Activated naive CD8-positive, alpha-beta T cell treated with anti-CD3 and anti-CD28 coated beads, Interleukin-2, amount 10 ng/mL, durations not matched to agents 7 days and 5 days (primary cell): ENCODE results near the gene MCRIP1. TPM values are rescaled to one million over a fixed set of nuclear protein-coding genes. Genes with fewer than 3 reads are reported as not detected.
"Not testable (repeated sequence)": the region's sequence is repeated elsewhere in the genome, so short reads cannot be mapped to it uniquely, and the experiment has no call there.

Experiments used
- ATAC-seq: fragments of 150-1000 bp; cut with Tn5 transposase; one replicate; pipeline ENCODE4 v1.10.0; 2021; ENCODE audit warnings: low read depth, moderate library complexity
- POLR2A ChIA-PET: fragments of 350-600 bp; sonication (Branson Sonifier 250); formaldehyde crosslinking; loops from one replicate; lab custom pipeline; 2021; ENCODE audit warnings: antibody characterized with exemption; lab: Charles Lee
- DNase-seq: peaks from one replicate; pipeline ENCODE4 v3.0.0; 2021
- H3K27ac Mint-ChIP-seq: one replicate; pipeline ENCODE4 v1.8.0; 2022; ENCODE audit warnings: mild to moderate bottlenecking, mixed read lengths
- H3K27me3 Mint-ChIP-seq: one replicate; pipeline ENCODE4 v1.8.0; 2022; ENCODE audit warnings: mild to moderate bottlenecking, moderate library complexity, mixed read lengths
- H3K36me3 Mint-ChIP-seq: one replicate; pipeline ENCODE4 v1.8.0; 2021; ENCODE audit warnings: mild to moderate bottlenecking, mixed read lengths
- H3K4me1 Mint-ChIP-seq: one replicate; pipeline ENCODE4 v1.8.0; 2021; ENCODE audit warnings: mixed read lengths
- H3K4me3 Mint-ChIP-seq: one replicate; pipeline ENCODE4 v1.8.0; 2022; ENCODE audit warnings: mild to moderate bottlenecking, moderate library complexity, mixed read lengths
- H3K9me3 Mint-ChIP-seq: one replicate; pipeline ENCODE4 v1.8.0; 2021; ENCODE audit warnings: mixed read lengths
- total RNA-seq, 2 experiments: library from RNA; stranded (reverse); gene quantifications; one replicate each; pipeline ENCODE4 v1.2.3, GENCODE V29; 2021

MCRIP1 gene
- total RNA-seq, 2 experiments from 2014 or later, result 56.5 to 58.3 TPM

GRCh38 chr17:81842725-81843504 is 9.8 kb upstream of the MCRIP1 start:
- peaks cover 6% of the 10 kb centered on the region for H3K36me3 Mint-ChIP-seq
- no peak for ATAC-seq
- POLR2A ChIA-PET, result interaction anchor here (0.8 kb wide), 1 partner anchor 10 kb away, joined by 3 read pairs; the partner anchor contains the start of gene MCRIP1
- H3K27ac Mint-ChIP-seq, result no peak overlapping the region
- DNase-seq, result no peak
- H3K9me3 Mint-ChIP-seq, result no peaks in the 10 kb centered on the region
- H3K27me3 Mint-ChIP-seq, result no peaks in the 10 kb centered on the region
- H3K4me1 Mint-ChIP-seq, result no peaks in the 10 kb centered on the region
- no peak overlapping the region for H3K4me3 Mint-ChIP-seq

- H3K9me3 Mint-ChIP-seq, result no peaks in the 10 kb centered on the region
- ATAC-seq, result no peak
- no peaks in the 10 kb centered on the region for H3K4me1 Mint-ChIP-seq
- no peak for DNase-seq
- H3K4me3 Mint-ChIP-seq, result no peak overlapping the region
- no peak overlapping the region for H3K27ac Mint-ChIP-seq
- peaks cover 6% of the 10 kb centered on the region for H3K36me3 Mint-ChIP-seq
- no peaks in the 10 kb centered on the region for H3K27me3 Mint-ChIP-seq
- POLR2A ChIA-PET, result interaction anchor here (1.4 kb wide), 1 partner anchor 9 kb away, joined by 5 read pairs; the partner anchor contains the start of gene MCRIP1
These were observed 9.3 kb upstream of the MCRIP1 start for GRCh38 chr17:81842378-81842724.

- POLR2A ChIA-PET, result interaction anchor here (1.4 kb wide), 1 partner anchor 9 kb away, joined by 5 read pairs; the partner anchor contains the start of gene MCRIP1
- Mint-ChIP-seq H3K4me3 (no peak overlapping the region), H3K4me1 (no peaks in the 10 kb centered on the region), H3K9me3 (no peaks in the 10 kb centered on the region), H3K27me3 (no peaks in the 10 kb centered on the region), H3K36me3 (peaks cover 6% of the 10 kb centered on the region), H3K27ac (no peak overlapping the region)
- ATAC-seq (no peak), DNase-seq (no peak)
These were observed 8.8 kb upstream of the MCRIP1 start for GRCh38 chr17:81841866-81842265.

GRCh38 chr17:81840826-81841778 is 8.0 kb upstream of the MCRIP1 start:
- no peaks in the 10 kb centered on the region for H3K9me3 Mint-ChIP-seq
- ATAC-seq, result peak; percentile 13
- no peaks in the 10 kb centered on the region for H3K27me3 Mint-ChIP-seq
- no peak overlapping the region for H3K4me3 Mint-ChIP-seq
- H3K27ac Mint-ChIP-seq, result no peak overlapping the region
- H3K36me3 Mint-ChIP-seq, result peaks cover 4% of the 10 kb centered on the region
- POLR2A ChIA-PET, result interaction anchor here (1.4 kb wide), 1 partner anchor 8 kb away, joined by 5 read pairs; the partner anchor contains the start of gene MCRIP1
- DNase-seq, result no peak
- no peaks in the 10 kb centered on the region for H3K4me1 Mint-ChIP-seq

GRCh38 chr17:81840059-81840458 is 7.0 kb upstream of the MCRIP1 start:
- H3K36me3 Mint-ChIP-seq, H3K27ac Mint-ChIP-seq, POLR2A ChIA-PET, H3K4me1 Mint-ChIP-seq, H3K27me3 Mint-ChIP-seq, H3K4me3 Mint-ChIP-seq, ATAC-seq, DNase-seq, H3K9me3 Mint-ChIP-seq: not testable (repeated sequence)

- Mint-ChIP-seq H3K9me3 (no peaks in the 10 kb centered on the region), H3K36me3 (no peaks in the 10 kb centered on the region)
These were observed 6.2 kb upstream of the MCRIP1 start for GRCh38 chr17:81839301-81839700.

GRCh38 chr17:81838753-81839255 is 5.7 kb upstream of the MCRIP1 start:
- DNase-seq, result no peak
- no peak for ATAC-seq
- Mint-ChIP-seq H3K27ac (no peak overlapping the region), H3K4me3 (no peak overlapping the region), H3K4me1 (peaks cover 3% of the 10 kb centered on the region), H3K36me3 (no peaks in the 10 kb centered on the region), H3K9me3 (no peaks in the 10 kb centered on the region), H3K27me3 (no peaks in the 10 kb centered on the region)
- POLR2A ChIA-PET, result interaction anchor here (0.6 kb wide), 1 partner anchor 31 kb away, joined by 3 read pairs; no protein-coding TSS in a partner anchor

More at GRCh38 chr17:81839301-81839700, 6.2 kb upstream of the MCRIP1 start:
- Mint-ChIP-seq H3K27me3 (no peaks in the 10 kb centered on the region), H3K4me1 (peaks cover 3% of the 10 kb centered on the region), H3K27ac (no peak overlapping the region), H3K4me3 (no peak overlapping the region)
- POLR2A ChIA-PET, result interaction anchor here (0.6 kb wide), 1 partner anchor 31 kb away, joined by 3 read pairs; no protein-coding TSS in a partner anchor
- ATAC-seq (no peak), DNase-seq (no peak)

GRCh38 chr17:81837641-81838040 is 4.5 kb upstream of the MCRIP1 start:
- Mint-ChIP-seq H3K27me3 (no peaks in the 10 kb centered on the region), H3K27ac (no peak overlapping the region), H3K36me3 (no peaks in the 10 kb centered on the region), H3K4me3 (no peak overlapping the region), H3K9me3 (no peaks in the 10 kb centered on the region), H3K4me1 (peaks cover 5% of the 10 kb centered on the region)
- ATAC-seq (no peak), DNase-seq (no peak)
- POLR2A ChIA-PET, result no interaction called here

GRCh38 chr17:81834831-81835267 is 1.8 kb upstream of the MCRIP1 start, which contains the start of gene PPP1R27:
PPP1R27 (minus strand) TSS chr17:81835050; CDS start chr17:81834953, 97 bp downstream.
- POLR2A ChIA-PET, result interaction anchor here (1.0 to 2.1 kb wide), 2 partner anchors 36 to 78 kb away, joined by 3 to 7 read pairs; partner anchors contain the start of gene ARHGDIA
- no peaks in the 10 kb centered on the region for H3K27me3 Mint-ChIP-seq
- no peak for DNase-seq
- H3K36me3 Mint-ChIP-seq, result peaks cover 2% of the 10 kb centered on the region
- peak within 1 kb of the TSS; percentile 77 for H3K4me3 Mint-ChIP-seq
- no peaks in the 10 kb centered on the region for H3K9me3 Mint-ChIP-seq
- no peak for ATAC-seq
- H3K27ac Mint-ChIP-seq, result peak within 1 kb of the TSS; percentile 81
- peaks cover 18% of the 10 kb centered on the region for H3K4me1 Mint-ChIP-seq

- Mint-ChIP-seq H3K27ac (peak overlapping the region; percentile 81), H3K27me3 (no peaks in the 10 kb centered on the region), H3K4me1 (peaks cover 18% of the 10 kb centered on the region), H3K9me3 (no peaks in the 10 kb centered on the region), H3K4me3 (peak overlapping the region; percentile 77), H3K36me3 (peaks cover 2% of the 10 kb centered on the region)
- POLR2A ChIA-PET, result interaction anchor here (0.9 to 2.2 kb wide), 10 partner anchors 8 to 151 kb away, joined by 3 to 7 read pairs (median 4); partner anchors contain the start of genes ARHGDIA, ARL16, HGS and P4HB
- DNase-seq (no peak), ATAC-seq (no peak)
These were observed 1.1 kb upstream of the MCRIP1 start for GRCh38 chr17:81833921-81834830.

GRCh38 chr17:81832608-81833159 is 407 bp downstream of the MCRIP1 start:
- DNase-seq, result no peak

More at GRCh38 chr17:81832608-81833159, 407 bp downstream of the MCRIP1 start:
- POLR2A ChIA-PET, result interaction anchor here (0.7 to 2.2 kb wide), 13 partner anchors 9 to 130 kb away, joined by 3 to 7 read pairs (median 3); partner anchors contain the start of genes ARHGDIA, MRPL12 and SLC25A10
- peak overlapping the region; percentile 98 for H3K4me3 Mint-ChIP-seq
- peaks cover 2% of the 10 kb centered on the region for H3K36me3 Mint-ChIP-seq
- H3K4me1 Mint-ChIP-seq, result peaks cover 21% of the 10 kb centered on the region
- peak overlapping the region; percentile 97 for H3K27ac Mint-ChIP-seq
- no peaks in the 10 kb centered on the region for H3K27me3 Mint-ChIP-seq
- no peaks in the 10 kb centered on the region for H3K9me3 Mint-ChIP-seq
- peak; percentile 34 for ATAC-seq
